NCI-H1694 (cell line): ENCODE data around the gene PRIMA1.
A peak's percentile ranks its signal among the peaks of the same experiment; 100 is the strongest.
"Not testable (repeated sequence)": the region's sequence is repeated elsewhere in the genome, so short reads cannot be mapped to it uniquely, and the experiment has no call there.

Experiments used
- DNase-seq: peaks from one replicate; lab custom pipeline; 2025; lab: John Stamatoyannopoulos, UW

The PRIMA1 gene

GRCh38 chr14:93788293-93788542, at the start of gene PRIMA1:
PRIMA1 (minus strand) TSS chr14:93788485; CDS start chr14:93787718, 767 bp downstream.
- no peak for DNase-seq

- no peak for DNase-seq
Observed at GRCh38 chr14:93834699-93835371, 46.5 kb upstream of the PRIMA1 start.

GRCh38 chr14:93832665-93833064, 44.4 kb upstream of the PRIMA1 start:
- peak; percentile 94 for DNase-seq

GRCh38 chr14:93832081-93832480, 43.8 kb upstream of the PRIMA1 start:
- DNase-seq, result peak; percentile 79

GRCh38 chr14:93830753-93831461, 42.6 kb upstream of the PRIMA1 start:
- DNase-seq, result no peak

GRCh38 chr14:93829839-93830481, 41.7 kb upstream of the PRIMA1 start:
- DNase-seq, result no peak

GRCh38 chr14:93825235-93825553, 36.9 kb upstream of the PRIMA1 start:
- no peak for DNase-seq

- DNase-seq, result no peak
Observed at GRCh38 chr14:93824518-93825234, 36.4 kb upstream of the PRIMA1 start.

- DNase-seq, result no peak
Observed at GRCh38 chr14:93824076-93824475, 35.8 kb upstream of the PRIMA1 start.

- no peak for DNase-seq
Observed at GRCh38 chr14:93821051-93821450, 32.8 kb upstream of the PRIMA1 start.

GRCh38 chr14:93818857-93819256, 30.6 kb upstream of the PRIMA1 start:
- no peak for DNase-seq

- DNase-seq, result no peak
Observed at GRCh38 chr14:93811676-93812075, 23.4 kb upstream of the PRIMA1 start.

- DNase-seq, result no peak
Observed at GRCh38 chr14:93811020-93811419, 22.7 kb upstream of the PRIMA1 start.

- DNase-seq, result not testable (repeated sequence)
Observed at GRCh38 chr14:93809491-93810420, 21.5 kb upstream of the PRIMA1 start.

- peak; percentile 26 for DNase-seq
Observed at GRCh38 chr14:93804654-93805053, 16.4 kb upstream of the PRIMA1 start.

- DNase-seq, result no peak
Observed at GRCh38 chr14:93803408-93804318, 15.4 kb upstream of the PRIMA1 start.

GRCh38 chr14:93799989-93800921, 12.0 kb upstream of the PRIMA1 start:
- no peak for DNase-seq

GRCh38 chr14:93799617-93799988, 11.3 kb upstream of the PRIMA1 start:
- DNase-seq, result no peak

- no peak for DNase-seq
Observed at GRCh38 chr14:93797536-93797935, 9.3 kb upstream of the PRIMA1 start.

- DNase-seq, result no peak
Observed at GRCh38 chr14:93797071-93797470, 8.8 kb upstream of the PRIMA1 start.
